ENCODE data around the gene SCN11A.

SCN11A gene

DNA sequence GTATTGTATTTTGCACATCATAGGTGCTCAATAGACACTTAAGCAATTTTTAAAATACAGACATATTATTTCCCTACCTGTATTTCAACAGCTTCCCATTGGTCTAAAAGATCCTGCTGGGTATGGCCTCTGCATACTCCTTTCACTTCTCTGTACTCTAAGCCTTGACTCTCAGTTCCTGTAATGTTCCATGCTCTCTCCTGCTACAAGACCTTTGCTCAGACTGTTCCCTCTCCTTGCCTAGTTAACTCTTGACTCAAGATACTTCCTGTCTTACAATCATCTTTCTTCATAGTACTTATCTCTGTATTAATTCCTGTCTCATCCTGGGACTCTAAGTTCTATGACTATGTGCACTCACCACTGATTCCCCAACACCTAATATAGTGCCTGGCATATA is 1.7 kb downstream of the SCN11A start:
- Histone ChIP-seq H3K4me2 (ENCODE audit: low read length) (no peak overlapping the region), H2AFZ (ENCODE audit: low read length) (no peak overlapping the region), H3F3A (ENCODE audit: insufficient read depth, low read length) (no peaks in the 10 kb centered on the region), H3K27me3 (ENCODE audit: insufficient read depth, low read length) (no peaks in the 10 kb centered on the region), H3K4me1 (ENCODE audit: insufficient read depth, low read length, severe bottlenecking) (peaks cover 23% of the 10 kb centered on the region), H3K9me3 (ENCODE audit: low read length) (no peaks in the 10 kb centered on the region), H3K36me3 (ENCODE audit: insufficient read depth, low read length) (no peaks in the 10 kb centered on the region), H4K20me1 (ENCODE audit: insufficient read depth, low read length) (no peaks in the 10 kb centered on the region), H3K79me2 (ENCODE audit: insufficient read depth, low read length) (0 out of 2 replicates have a peak, but pooled peaks cover 3% of the 10 kb centered on the region), H3K9ac (ENCODE audit: low read length) (no peak overlapping the region), H3K9me2 (ENCODE audit: low read depth, low read length) (no peaks in the 10 kb centered on the region), H3K4me3 (ENCODE audit: low read depth, low read length, poor library complexity, severe bottlenecking) (no peak overlapping the region), H3K27ac (ENCODE audit: low read depth, low read length, poor library complexity, severe bottlenecking) (no peak overlapping the region)
- TF ChIP-seq, protein P1, sequence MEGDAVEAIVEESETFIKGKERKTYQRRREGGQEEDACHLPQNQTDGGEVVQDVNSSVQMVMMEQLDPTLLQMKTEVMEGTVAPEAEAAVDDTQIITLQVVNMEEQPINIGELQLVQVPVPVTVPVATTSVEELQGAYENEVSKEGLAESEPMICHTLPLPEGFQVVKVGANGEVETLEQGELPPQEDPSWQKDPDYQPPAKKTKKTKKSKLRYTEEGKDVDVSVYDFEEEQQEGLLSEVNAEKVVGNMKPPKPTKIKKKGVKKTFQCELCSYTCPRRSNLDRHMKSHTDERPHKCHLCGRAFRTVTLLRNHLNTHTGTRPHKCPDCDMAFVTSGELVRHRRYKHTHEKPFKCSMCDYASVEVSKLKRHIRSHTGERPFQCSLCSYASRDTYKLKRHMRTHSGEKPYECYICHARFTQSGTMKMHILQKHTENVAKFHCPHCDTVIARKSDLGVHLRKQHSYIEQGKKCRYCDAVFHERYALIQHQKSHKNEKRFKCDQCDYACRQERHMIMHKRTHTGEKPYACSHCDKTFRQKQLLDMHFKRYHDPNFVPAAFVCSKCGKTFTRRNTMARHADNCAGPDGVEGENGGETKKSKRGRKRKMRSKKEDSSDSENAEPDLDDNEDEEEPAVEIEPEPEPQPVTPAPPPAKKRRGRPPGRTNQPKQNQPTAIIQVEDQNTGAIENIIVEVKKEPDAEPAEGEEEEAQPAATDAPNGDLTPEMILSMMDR (IDR thresholded peaks at IDR 0.05; ENCODE audit: low read length): no peak
- no peak for TF ChIP-seq EZH2 (IDR thresholded peaks at IDR 0.05; ENCODE audit: borderline replicate concordance, low read length)

DNA sequence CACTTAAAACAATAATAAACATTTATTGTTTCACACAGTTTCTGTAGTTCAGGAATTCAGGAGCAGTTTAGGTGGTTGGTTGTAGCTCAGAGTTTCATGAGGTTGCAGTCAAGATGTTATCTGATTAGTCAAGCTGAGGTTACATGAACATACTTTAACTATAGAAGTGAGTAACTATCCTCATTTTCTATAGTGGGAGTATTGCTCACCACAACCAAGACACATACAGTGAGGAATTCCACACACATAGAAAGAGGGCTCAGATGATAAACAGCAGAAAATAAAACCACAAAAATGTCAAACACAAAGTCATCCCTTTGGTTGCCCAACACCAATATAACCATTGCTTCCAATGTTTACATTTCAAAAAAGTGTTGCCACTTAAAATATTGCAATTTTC is 13.6 kb downstream of the SCN11A start:
- no peaks in the 10 kb centered on the region for H3K4me1 ChIP-seq (ENCODE audit: insufficient read depth, low read length, severe bottlenecking)
- no peaks in the 10 kb centered on the region for H3K27me3 ChIP-seq (ENCODE audit: insufficient read depth, low read length)
- H3K27ac ChIP-seq (ENCODE audit: low read depth, low read length, poor library complexity, severe bottlenecking): no peak overlapping the region
- H2AFZ ChIP-seq (ENCODE audit: low read length): no peak overlapping the region
- H3K9me2 ChIP-seq (ENCODE audit: low read depth, low read length): no peaks in the 10 kb centered on the region
- no peaks in the 10 kb centered on the region for H3F3A ChIP-seq (ENCODE audit: insufficient read depth, low read length)
- no peaks in the 10 kb centered on the region for H3K79me2 ChIP-seq (ENCODE audit: insufficient read depth, low read length)
- H3K36me3 ChIP-seq (ENCODE audit: insufficient read depth, low read length): no peaks in the 10 kb centered on the region
- 0 out of 2 replicates have a peak, but pooled peaks cover 2% of the 10 kb centered on the region for H3K9me3 ChIP-seq (ENCODE audit: low read length)
- H3K4me2 ChIP-seq (ENCODE audit: low read length): no peak overlapping the region
- TF ChIP-seq, protein P1 (IDR thresholded peaks at IDR 0.05; ENCODE audit: low read length): no peak
- no peak for TF ChIP-seq EZH2 (IDR thresholded peaks at IDR 0.05; ENCODE audit: borderline replicate concordance, low read length)
- no peak overlapping the region for H3K9ac ChIP-seq (ENCODE audit: low read length)
- H4K20me1 ChIP-seq (ENCODE audit: insufficient read depth, low read length): no peaks in the 10 kb centered on the region
- H3K4me3 ChIP-seq (ENCODE audit: low read depth, low read length, poor library complexity, severe bottlenecking): no peak overlapping the region

DNA sequence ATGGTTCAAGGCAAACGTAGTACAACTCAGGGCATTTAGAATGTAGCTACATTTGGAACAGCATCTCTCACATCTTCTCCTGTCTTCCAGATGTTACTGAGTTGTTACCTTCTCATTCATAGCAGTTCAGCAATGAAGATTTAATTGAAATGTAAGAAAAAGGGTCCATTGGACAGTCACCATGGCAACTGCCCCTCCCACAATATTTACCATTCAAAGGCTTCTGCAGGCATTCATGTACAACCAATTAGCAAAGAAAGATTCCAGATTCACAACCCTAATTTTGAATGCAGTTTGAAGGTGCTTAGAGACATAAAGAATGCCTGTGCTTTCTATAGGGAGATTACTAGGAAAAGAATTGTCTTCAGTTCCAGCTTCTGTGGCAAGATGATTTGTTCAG is 22.2 kb downstream of the SCN11A start:
- Histone ChIP-seq H4K20me1 (ENCODE audit: insufficient read depth, low read length) (no peaks in the 10 kb centered on the region), H3F3A (ENCODE audit: insufficient read depth, low read length) (no peaks in the 10 kb centered on the region), H2AFZ (ENCODE audit: low read length) (no peak overlapping the region), H3K9me3 (ENCODE audit: low read length) (no peaks in the 10 kb centered on the region), H3K9me2 (ENCODE audit: low read depth, low read length) (no peaks in the 10 kb centered on the region), H3K27ac (ENCODE audit: low read depth, low read length, poor library complexity, severe bottlenecking) (no peak overlapping the region), H3K4me1 (ENCODE audit: insufficient read depth, low read length, severe bottlenecking) (no peaks in the 10 kb centered on the region), H3K79me2 (ENCODE audit: insufficient read depth, low read length) (no peaks in the 10 kb centered on the region), H3K4me3 (ENCODE audit: low read depth, low read length, poor library complexity, severe bottlenecking) (no peak overlapping the region), H3K9ac (ENCODE audit: low read length) (no peak overlapping the region), H3K27me3 (ENCODE audit: insufficient read depth, low read length) (no peaks in the 10 kb centered on the region), H3K36me3 (ENCODE audit: insufficient read depth, low read length) (no peaks in the 10 kb centered on the region), H3K4me2 (ENCODE audit: low read length) (no peak overlapping the region)
- no peak for TF ChIP-seq EZH2 (IDR thresholded peaks at IDR 0.05; ENCODE audit: borderline replicate concordance, low read length)
- TF ChIP-seq, protein P1 (IDR thresholded peaks at IDR 0.05; ENCODE audit: low read length): no peak

Data from OCI-LY1 (cell line).